Measurements from ENCODE around the gene SCN4B. TPM values are rescaled to one million over a fixed set of nuclear protein-coding genes. Genes with fewer than 3 reads are reported as not detected.

SCN4B gene
- total RNA-seq, 2 donors from 2014 or later, result 0.15 to 0.20 TPM

DNA sequence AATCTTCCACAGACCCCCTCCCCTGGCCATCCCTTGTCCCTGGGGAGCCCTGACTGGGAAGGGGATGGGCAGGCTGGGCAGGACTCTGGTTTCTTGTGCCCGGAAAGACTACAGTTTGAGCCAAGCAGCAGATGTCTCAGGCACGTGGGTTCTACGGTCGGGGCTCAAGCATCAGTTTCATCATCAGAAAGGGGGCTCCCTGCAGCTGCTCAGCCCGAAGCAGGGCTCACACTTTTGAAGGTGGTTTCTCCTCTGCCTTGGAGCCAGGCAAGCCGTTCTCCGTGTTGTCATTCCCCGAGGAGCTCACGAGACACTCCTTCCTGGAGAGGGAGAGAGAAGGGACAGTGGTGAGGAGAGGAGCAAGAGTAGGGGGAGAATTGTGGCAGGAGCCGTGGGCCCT is 15.8 kb downstream of the SCN4B start:
- H3K4me3 ChIP-seq (ENCODE audit: low read length), result no peak overlapping the region
- peaks cover 3% of the 10 kb centered on the region for H3K4me1 Mint-ChIP-seq
- H3K36me3 Mint-ChIP-seq (ENCODE audit: low read depth), result no peaks in the 10 kb centered on the region
- 92 to 93% methylated on average over 5 to 10 of the region's 10 CpGs for WGBS, 2 experiments (ENCODE audit: insufficient coverage in 1 of 2, insufficient read length in 1 of 2)
- DNase-seq, result no peak
- H3K27ac Mint-ChIP-seq, result no peak overlapping the region
- H3K27me3 Mint-ChIP-seq (ENCODE audit: insufficient read depth), result peaks cover 48% of the 10 kb centered on the region
- TF ChIP-seq, protein P1, sequence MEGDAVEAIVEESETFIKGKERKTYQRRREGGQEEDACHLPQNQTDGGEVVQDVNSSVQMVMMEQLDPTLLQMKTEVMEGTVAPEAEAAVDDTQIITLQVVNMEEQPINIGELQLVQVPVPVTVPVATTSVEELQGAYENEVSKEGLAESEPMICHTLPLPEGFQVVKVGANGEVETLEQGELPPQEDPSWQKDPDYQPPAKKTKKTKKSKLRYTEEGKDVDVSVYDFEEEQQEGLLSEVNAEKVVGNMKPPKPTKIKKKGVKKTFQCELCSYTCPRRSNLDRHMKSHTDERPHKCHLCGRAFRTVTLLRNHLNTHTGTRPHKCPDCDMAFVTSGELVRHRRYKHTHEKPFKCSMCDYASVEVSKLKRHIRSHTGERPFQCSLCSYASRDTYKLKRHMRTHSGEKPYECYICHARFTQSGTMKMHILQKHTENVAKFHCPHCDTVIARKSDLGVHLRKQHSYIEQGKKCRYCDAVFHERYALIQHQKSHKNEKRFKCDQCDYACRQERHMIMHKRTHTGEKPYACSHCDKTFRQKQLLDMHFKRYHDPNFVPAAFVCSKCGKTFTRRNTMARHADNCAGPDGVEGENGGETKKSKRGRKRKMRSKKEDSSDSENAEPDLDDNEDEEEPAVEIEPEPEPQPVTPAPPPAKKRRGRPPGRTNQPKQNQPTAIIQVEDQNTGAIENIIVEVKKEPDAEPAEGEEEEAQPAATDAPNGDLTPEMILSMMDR (conservative IDR thresholded peaks at IDR 0.05), result no peak
- no peaks in the 10 kb centered on the region for H3K9me3 ChIP-seq (ENCODE audit: control insufficient read depth, low read length)
- H3K27me3 ChIP-seq (ENCODE audit: control insufficient read depth, insufficient read depth, low read length, poor library complexity, severe bottlenecking), result peaks cover 9% of the 10 kb centered on the region
- no peaks in the 10 kb centered on the region for H3K4me1 ChIP-seq (ENCODE audit: control insufficient read depth, insufficient read depth, low read length)
- H3K4me3 Mint-ChIP-seq, result no peak overlapping the region
- no peaks in the 10 kb centered on the region for H3K9me3 Mint-ChIP-seq
- H3K27ac ChIP-seq (ENCODE audit: low read depth, low read length), result no peak overlapping the region
- H3K36me3 ChIP-seq (ENCODE audit: control insufficient read depth, insufficient read depth, low read length), result no peaks in the 10 kb centered on the region
- H3K9ac ChIP-seq (ENCODE audit: extremely low read depth, low read length, poor library complexity, severe bottlenecking), result no peak overlapping the region

- TF ChIP-seq, protein P1 (conservative IDR thresholded peaks at IDR 0.05), result no peak
- Mint-ChIP-seq H3K36me3 (ENCODE audit: low read depth) (no peaks in the 10 kb centered on the region), H3K27ac (no peak overlapping the region), H3K9me3 (no peaks in the 10 kb centered on the region), H3K27me3 (ENCODE audit: insufficient read depth) (peaks cover 45% of the 10 kb centered on the region), H3K4me3 (no peak overlapping the region), H3K4me1 (peaks cover 3% of the 10 kb centered on the region)
- Histone ChIP-seq H3K36me3 (ENCODE audit: control insufficient read depth, insufficient read depth, low read length) (no peaks in the 10 kb centered on the region), H3K9ac (ENCODE audit: extremely low read depth, low read length, poor library complexity, severe bottlenecking) (no peak overlapping the region), H3K9me3 (ENCODE audit: control insufficient read depth, low read length) (no peaks in the 10 kb centered on the region), H3K27ac (ENCODE audit: low read depth, low read length) (no peak overlapping the region), H3K4me1 (ENCODE audit: control insufficient read depth, insufficient read depth, low read length) (no peaks in the 10 kb centered on the region), H3K27me3 (ENCODE audit: control insufficient read depth, insufficient read depth, low read length, poor library complexity, severe bottlenecking) (peaks cover 9% of the 10 kb centered on the region), H3K4me3 (ENCODE audit: low read length) (no peak overlapping the region)
- DNase-seq, result no peak
- 67% methylated on average over 1 of the region's 2 CpGs; no CpG with 5 or more reads in 1 of the 2 experiments for WGBS, 2 experiments (ENCODE audit: insufficient coverage in 1 of 2, insufficient read length in 1 of 2)
Observed at GRCh38 chr11:118136341-118136740, 16.3 kb downstream of the SCN4B start.

DNA sequence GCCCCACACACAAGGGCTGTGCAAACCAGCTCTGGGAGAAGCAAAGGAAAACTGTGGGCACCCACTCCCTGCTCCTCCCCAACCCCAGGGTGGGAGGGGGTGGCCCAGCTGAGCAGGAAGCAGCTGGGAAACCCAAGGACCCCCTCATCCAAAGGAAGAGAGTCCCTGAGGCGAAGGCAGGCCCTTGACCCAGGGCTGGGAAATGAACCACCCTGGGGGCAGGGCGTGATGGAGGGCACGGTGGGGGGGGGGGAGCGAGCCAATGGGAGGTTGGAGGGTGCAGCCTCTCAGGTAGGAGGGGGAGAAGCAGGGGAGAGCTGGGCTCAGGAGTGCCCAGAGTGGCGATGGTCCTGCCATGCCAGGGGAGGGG is 16.8 kb downstream of the SCN4B start:
- Mint-ChIP-seq H3K27ac (no peak overlapping the region), H3K36me3 (ENCODE audit: low read depth) (no peaks in the 10 kb centered on the region), H3K27me3 (ENCODE audit: insufficient read depth) (peaks cover 41% of the 10 kb centered on the region), H3K4me3 (no peak overlapping the region), H3K9me3 (no peaks in the 10 kb centered on the region), H3K4me1 (peaks cover 3% of the 10 kb centered on the region)
- no peak overlapping the region for H3K4me3 ChIP-seq (ENCODE audit: low read length)
- no peaks in the 10 kb centered on the region for H3K9me3 ChIP-seq (ENCODE audit: control insufficient read depth, low read length)
- TF ChIP-seq, protein P1 (conservative IDR thresholded peaks at IDR 0.05), result no peak
- DNase-seq, result no peak
- H3K27ac ChIP-seq (ENCODE audit: low read depth, low read length), result no peak overlapping the region
- no peak overlapping the region for H3K9ac ChIP-seq (ENCODE audit: extremely low read depth, low read length, poor library complexity, severe bottlenecking)
- no peaks in the 10 kb centered on the region for H3K36me3 ChIP-seq (ENCODE audit: control insufficient read depth, insufficient read depth, low read length)
- H3K4me1 ChIP-seq (ENCODE audit: control insufficient read depth, insufficient read depth, low read length), result no peaks in the 10 kb centered on the region
- H3K27me3 ChIP-seq (ENCODE audit: control insufficient read depth, insufficient read depth, low read length, poor library complexity, severe bottlenecking), result peaks cover 6% of the 10 kb centered on the region
- WGBS, 2 experiments (ENCODE audit: insufficient coverage in 1 of 2, insufficient read length in 1 of 2), result 80 to 90% methylated on average over 1 to 4 of the region's 5 CpGs
